Smooth muscle cell (in vitro differentiated cells): ENCODE results near the gene KCNJ4. TPM values are rescaled to one million over a fixed set of nuclear protein-coding genes. Genes with fewer than 3 reads are reported as not detected.
"Not testable (repeated sequence)": the region's sequence is repeated elsewhere in the genome, so short reads cannot be mapped to it uniquely, and the experiment has no call there.

Source experiments
- DNase-seq: peaks from one replicate; lab custom pipeline; 2025; ENCODE audit not compliant: unreplicated experiment; lab: John Stamatoyannopoulos, UW
- H2AFZ ChIP-seq: fragments of 200-600 bp; sonication (generic); 2 replicates; pipeline ENCODE4 v1.6.0; 2016; ENCODE audit warnings: antibody characterized with exemption, low read depth, mild to moderate bottlenecking
- H3F3A ChIP-seq: fragments of 200-600 bp; sonication (generic); 2 replicates; pipeline ENCODE4 v1.6.0; 2017; ENCODE audit warnings: antibody characterized with exemption, low read depth
- H3K27ac ChIP-seq: fragments of 200-600 bp; sonication (generic); 2 replicates; pipeline ENCODE4 v1.5.1; 2016; ENCODE audit warnings: low read depth, mild to moderate bottlenecking
- H3K27me3 ChIP-seq: fragments of 200-600 bp; sonication (generic); 2 replicates; pipeline ENCODE4 v1.6.1; 2016; ENCODE audit warnings: low read depth, mild to moderate bottlenecking
- H3K36me3 ChIP-seq: fragments of 200-600 bp; sonication (generic); 2 replicates; pipeline ENCODE4 v1.5.1; 2016; ENCODE audit warnings: low read depth
- H3K4me1 ChIP-seq: fragments of 200-600 bp; sonication (generic); 2 replicates; pipeline ENCODE4 v1.5.1; 2016; ENCODE audit warnings: low read depth
- H3K4me2 ChIP-seq: fragments of 200-600 bp; sonication (generic); 2 replicates; pipeline ENCODE4 v1.6.0; 2016; ENCODE audit warnings: mild to moderate bottlenecking
- H3K4me3 ChIP-seq: fragments of 200-600 bp; sonication (generic); 2 replicates; pipeline ENCODE4 v1.5.1; 2016; ENCODE audit warnings: mild to moderate bottlenecking
- H3K79me2 ChIP-seq: fragments of 200-600 bp; sonication (generic); 2 replicates; pipeline ENCODE4 v1.6.0; 2016; ENCODE audit warnings: low read depth, mild to moderate bottlenecking
- H3K9ac ChIP-seq: fragments of 200-600 bp; sonication (generic); 2 replicates; pipeline ENCODE4 v1.6.0; 2016; ENCODE audit warnings: low read depth
- H3K9me3 ChIP-seq: fragments of 200-600 bp; sonication (generic); replicated peaks from 2 replicates; pipeline ENCODE4 v1.5.1; 2016; ENCODE audit warnings: low read depth
- H4K20me1 ChIP-seq: fragments of 200-600 bp; sonication (generic); 2 replicates; pipeline ENCODE4 v1.6.0; 2016; ENCODE audit warnings: low read depth
- WGBS: methylation state at CpG from one replicate; pipeline ENCODE4 v1.1.7; 2016; ENCODE audit warnings: low lambda C conversion rate; 5-methylcytosine and 5-hydroxymethylcytosine counted together
- polyA plus RNA-seq: library from polyadenylated mRNA; unstranded; fragments of >200 nt; fragmentation: Nextera tagmentation; extraction: Ambion mirVana; gene quantifications from 2 replicates; pipeline ENCODE4 v1.2.1, GENCODE V29; 2016
- total RNA-seq: library from RNA; depleted of rRNA; stranded (reverse); fragments of >200 nt; gene quantifications from 2 replicates; pipeline ENCODE4 v1.2.3, GENCODE V29; 2014
- TF ChIP-seq, protein P1 (sequence below): fragments of 200-600 bp; sonication (generic); IDR thresholded peaks from 2 replicates; pipeline ENCODE4 v1.5.1; 2017; ENCODE audit warnings: borderline replicate concordance, mild to moderate bottlenecking, antibody characterized with exemption; ENCODE audit not compliant: insufficient read depth, poor library complexity, severe bottlenecking

KCNJ4 gene
- total and polyA plus RNA-seq, 2 experiments from 2014 or later, result not detected

DNA sequence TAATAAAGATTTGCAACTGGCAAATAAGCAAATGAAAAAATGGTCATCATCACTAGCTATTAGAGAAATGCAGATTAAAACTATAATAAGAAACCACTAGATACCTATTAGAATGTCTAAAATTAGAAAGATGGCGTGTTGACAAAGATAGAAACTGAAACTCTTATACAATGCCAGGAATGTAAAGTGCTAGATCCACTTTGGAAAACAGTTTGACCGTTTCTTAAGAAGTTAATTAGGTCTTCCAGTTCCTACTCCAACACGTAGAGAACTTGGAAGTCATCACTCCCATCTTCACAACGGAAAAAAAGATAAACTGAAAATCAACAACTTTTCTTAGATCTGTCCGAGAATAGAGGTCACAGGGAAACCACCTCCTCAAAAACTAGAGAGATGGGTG is 68.1 kb downstream of the KCNJ4 start:
- H3K4me3 ChIP-seq, H3F3A ChIP-seq, DNase-seq, H3K27ac ChIP-seq, H3K9ac ChIP-seq, H3K9me3 ChIP-seq, H3K27me3 ChIP-seq, H3K4me2 ChIP-seq, H3K36me3 ChIP-seq, H2AFZ ChIP-seq: not testable (repeated sequence)
- 70% methylated on average over 5 of the region's 5 CpGs for WGBS
- Histone ChIP-seq H3K79me2 (peaks cover 67% of the 10 kb centered on the region), H4K20me1 (peaks cover 70% of the 10 kb centered on the region), H3K4me1 (peaks cover 36% of the 10 kb centered on the region)

DNA sequence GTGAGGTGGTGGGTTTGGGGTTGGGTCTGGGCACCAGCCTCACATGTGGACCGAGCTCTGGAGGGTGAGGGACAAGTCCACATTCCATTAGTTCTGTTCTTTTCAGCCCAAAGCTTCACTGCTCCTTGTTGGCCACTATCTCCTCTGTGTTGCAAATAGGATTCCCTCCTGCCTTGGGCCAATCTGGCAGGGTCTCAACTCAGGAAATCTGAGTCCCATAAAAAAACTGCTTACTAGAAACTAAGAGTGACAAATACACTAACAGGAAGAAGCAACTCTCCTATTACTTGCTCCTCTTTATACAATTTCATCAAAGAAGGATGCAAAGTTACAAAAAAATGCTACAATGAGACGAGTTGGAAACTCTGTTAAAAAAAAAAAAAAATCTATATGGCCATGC is 71.6 kb downstream of the KCNJ4 start:
- DNase-seq, result no peak
- peaks cover 38% of the 10 kb centered on the region for H3K79me2 ChIP-seq
- H3K27ac ChIP-seq, result no peak overlapping the region
- 82% methylated on average over 2 of the region's 2 CpGs for WGBS
- H3K9ac ChIP-seq, result no peak overlapping the region
- TF ChIP-seq, protein P1, sequence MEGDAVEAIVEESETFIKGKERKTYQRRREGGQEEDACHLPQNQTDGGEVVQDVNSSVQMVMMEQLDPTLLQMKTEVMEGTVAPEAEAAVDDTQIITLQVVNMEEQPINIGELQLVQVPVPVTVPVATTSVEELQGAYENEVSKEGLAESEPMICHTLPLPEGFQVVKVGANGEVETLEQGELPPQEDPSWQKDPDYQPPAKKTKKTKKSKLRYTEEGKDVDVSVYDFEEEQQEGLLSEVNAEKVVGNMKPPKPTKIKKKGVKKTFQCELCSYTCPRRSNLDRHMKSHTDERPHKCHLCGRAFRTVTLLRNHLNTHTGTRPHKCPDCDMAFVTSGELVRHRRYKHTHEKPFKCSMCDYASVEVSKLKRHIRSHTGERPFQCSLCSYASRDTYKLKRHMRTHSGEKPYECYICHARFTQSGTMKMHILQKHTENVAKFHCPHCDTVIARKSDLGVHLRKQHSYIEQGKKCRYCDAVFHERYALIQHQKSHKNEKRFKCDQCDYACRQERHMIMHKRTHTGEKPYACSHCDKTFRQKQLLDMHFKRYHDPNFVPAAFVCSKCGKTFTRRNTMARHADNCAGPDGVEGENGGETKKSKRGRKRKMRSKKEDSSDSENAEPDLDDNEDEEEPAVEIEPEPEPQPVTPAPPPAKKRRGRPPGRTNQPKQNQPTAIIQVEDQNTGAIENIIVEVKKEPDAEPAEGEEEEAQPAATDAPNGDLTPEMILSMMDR, result no peak
- H3K4me2 ChIP-seq, result no peak overlapping the region
- no peaks in the 10 kb centered on the region for H3F3A ChIP-seq
- H3K4me3 ChIP-seq, result no peak overlapping the region
- H4K20me1 ChIP-seq, result peaks cover 55% of the 10 kb centered on the region
- peaks cover 19% of the 10 kb centered on the region for H3K4me1 ChIP-seq
- no peaks in the 10 kb centered on the region for H3K27me3 ChIP-seq
- no peaks in the 10 kb centered on the region for H3K9me3 ChIP-seq
- no peaks in the 10 kb centered on the region for H3K36me3 ChIP-seq
- no peak overlapping the region for H2AFZ ChIP-seq

DNA sequence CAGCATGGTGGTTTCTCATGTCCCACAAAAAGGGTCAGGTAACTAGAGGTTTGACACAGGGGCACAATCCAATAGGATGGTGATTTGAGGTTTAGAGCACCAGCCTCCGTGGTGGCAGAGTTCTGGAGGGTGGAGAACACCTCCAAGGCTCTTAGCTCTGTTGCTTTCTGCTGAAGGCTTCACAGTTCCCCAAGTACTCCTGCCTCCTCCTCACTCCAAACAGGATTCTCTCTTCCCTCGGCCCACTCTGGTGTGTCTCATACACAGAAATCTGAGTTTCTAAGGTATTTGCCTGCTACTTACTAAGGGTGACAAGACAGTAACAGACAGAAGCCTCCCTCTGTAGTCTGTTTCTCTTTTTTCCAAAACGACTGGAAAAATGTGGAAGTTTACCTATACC is 73.6 kb downstream of the KCNJ4 start:
- Histone ChIP-seq H3K79me2 (peaks cover 27% of the 10 kb centered on the region), H4K20me1 (peaks cover 40% of the 10 kb centered on the region)
- not testable (repeated sequence) for DNase-seq, H3K4me2 ChIP-seq, H2AFZ ChIP-seq, H3K4me1 ChIP-seq, H3F3A ChIP-seq, H3K27me3 ChIP-seq, H3K4me3 ChIP-seq, H3K27ac ChIP-seq, H3K9ac ChIP-seq, H3K36me3 ChIP-seq, H3K9me3 ChIP-seq
- WGBS, result 86% methylated on average over 3 of the region's 3 CpGs

Other genes starting within 250 kb of the KCNJ4 start
- gene TMEM184B, start 182.2 kb downstream of the KCNJ4 start, total RNA-seq, result 34.1 and 54.4 TPM in 2 replicates
- 96.0 and 96.3 TPM in 2 replicates for gene TMEM184B, start 182.2 kb downstream of the KCNJ4 start, polyA plus RNA-seq
- 94.7 and 111 TPM in 2 replicates for gene CSNK1E, start 137.8 kb downstream of the KCNJ4 start, total RNA-seq
- gene CSNK1E, start 137.8 kb downstream of the KCNJ4 start, polyA plus RNA-seq, result 154 and 192 TPM in 2 replicates
- gene KDELR3, start 12.9 kb upstream of the KCNJ4 start, total RNA-seq, result 163 and 207 TPM in 2 replicates
- 198 and 252 TPM in 2 replicates for gene KDELR3, start 12.9 kb upstream of the KCNJ4 start, polyA plus RNA-seq
- 182 and 201 TPM in 2 replicates for gene DDX17, start 51.1 kb upstream of the KCNJ4 start, total RNA-seq
- 11.5 and 22.2 TPM in 2 replicates for gene DDX17, start 51.1 kb upstream of the KCNJ4 start, polyA plus RNA-seq
- gene DMC1, start 115.0 kb upstream of the KCNJ4 start, total RNA-seq, result 0.13 and 0.81 TPM in 2 replicates
- gene DMC1, start 115.0 kb upstream of the KCNJ4 start, polyA plus RNA-seq, result 0.77 and 1.1 TPM in 2 replicates
- 4.3 and 4.9 TPM in 2 replicates for gene FAM227A, start 201.2 kb upstream of the KCNJ4 start, total RNA-seq
- gene FAM227A, start 201.2 kb upstream of the KCNJ4 start, polyA plus RNA-seq, result 1.5 and 3.8 TPM in 2 replicates
- 12.3 and 16.4 TPM in 2 replicates for gene CBY1, start 201.4 kb upstream of the KCNJ4 start, total RNA-seq
- gene CBY1, start 201.4 kb upstream of the KCNJ4 start, polyA plus RNA-seq, result 50.4 and 52.9 TPM in 2 replicates
- 57.5 and 63.3 TPM in 2 replicates for gene TOMM22, start 226.8 kb upstream of the KCNJ4 start, total RNA-seq
- 64.7 and 71.2 TPM in 2 replicates for gene TOMM22, start 226.8 kb upstream of the KCNJ4 start, polyA plus RNA-seq
- 38.9 and 41.1 TPM in 2 replicates for gene JOSD1, start 245.7 kb upstream of the KCNJ4 start, total RNA-seq
- 6.2 and 12.5 TPM in 2 replicates for gene JOSD1, start 245.7 kb upstream of the KCNJ4 start, polyA plus RNA-seq